Smooth muscle cell of the coronary artery (primary cell): ENCODE data around the gene ORC1. TPM values are rescaled to one million over a fixed set of nuclear protein-coding genes. Genes with fewer than 3 reads are reported as not detected.

ENCODE experiments used
- total RNA-seq: library from RNA; depleted of rRNA; stranded (reverse); fragments of >200 nt; gene quantifications from 2 replicates; pipeline ENCODE4 v1.2.3, GENCODE V29; 2014; ENCODE audit warnings: low replicate concordance

Gene ORC1
- total RNA-seq = under 0.01 and 1.9 TPM in 2 replicates

GRCh38 chr1:52404116-52404974, at the start of gene ORC1, which contains the start of gene PRPF38A:
ORC1 (minus strand) TSS chr1:52404423; CDS start chr1:52402223, 2,200 bp downstream.
PRPF38A (plus strand) TSS chr1:52404602; CDS start chr1:52404750, 148 bp downstream.

GRCh38 chr1:52365746-52366516, 38.3 kb downstream of the ORC1 start, which contains the start of gene CC2D1B:
CC2D1B (minus strand) TSS chr1:52366205; CDS start chr1:52364620, 1,585 bp downstream.

Other genes with a start within 250 kb of the ORC1 start
- gene CC2D1B, start 38.2 kb downstream of the ORC1 start, total RNA-seq = 16.0 and 26.0 TPM in 2 replicates
- 6.5 and 8.1 TPM in 2 replicates for gene PRPF38A, start 179 bp upstream of the ORC1 start, total RNA-seq
- 14.3 and 15.9 TPM in 2 replicates for gene TUT4, start 148.7 kb upstream of the ORC1 start, total RNA-seq
- 12.8 and 18.9 TPM in 2 replicates for gene GPX7, start 197.9 kb upstream of the ORC1 start, total RNA-seq
- not detected in 2 replicates for gene SHISAL2A, start 228.7 kb upstream of the ORC1 start, total RNA-seq